Prostate gland (tissue), 2 donors: ENCODE results near the gene SEPTIN7. TPM values are rescaled to one million over a fixed set of nuclear protein-coding genes. Genes with fewer than 3 reads are reported as not detected.

Experiments used
- DNase-seq: peaks from one replicate; pipeline ENCODE4 v3.0.0-alpha.2; 2019; ENCODE audit warnings: low spot score
- H3K27ac ChIP-seq, 2 donors: fragments of 200-600 bp; sonication (generic); 2 replicates each; pipeline ENCODE4 v1.5.1; 2017 to 2019
- H3K27me3 ChIP-seq: fragments of 200-600 bp; sonication (generic); replicated peaks from 2 replicates; pipeline ENCODE4 v1.5.1; 2019; ENCODE audit not compliant: insufficient read depth
- H3K36me3 ChIP-seq, 2 donors: fragments of 200-600 bp; sonication (generic); 1 replicate in 1 of 2; 2 replicates in 1 of 2; pipeline versions ENCODE4 v1.5.1 to v1.8.1; 2017 to 2019
- H3K4me1 ChIP-seq: fragments of 200-600 bp; sonication (generic); replicated peaks from 2 replicates; pipeline ENCODE4 v1.5.1; 2019
- H3K4me3 ChIP-seq, 2 donors: fragments of 200-600 bp; sonication (generic); 2 replicates each; pipeline ENCODE4 v1.5.1; 2017 to 2019
- H3K9me3 ChIP-seq: fragments of 200-600 bp; sonication (generic); 2 replicates; pipeline ENCODE4 v1.5.1; 2017
- POLR2A ChIP-seq: fragments of 450-650 bp; IDR thresholded peaks from one replicate; pipeline ENCODE4 v1.6.1; 2016; ENCODE audit warnings: antibody characterized with exemption, mild to moderate bottlenecking
- POLR2AphosphoS5 ChIP-seq: sonication (generic); formaldehyde crosslinking; IDR thresholded peaks from one replicate; pipeline ENCODE4 v1.6.1; 2017; ENCODE audit warnings: antibody characterized with exemption
- WGBS: methylation state at CpG from one replicate; pipeline ENCODE4 v1.1.5; 2018; 5-methylcytosine and 5-hydroxymethylcytosine counted together
- intact Hi-C: fragments of 100-400 bp; cut with DNase I; formaldehyde crosslinking; loops from one replicate; pipeline ENCODE4 v1.14.2; 2022
- total RNA-seq, 2 donors: library from RNA; depleted of rRNA; stranded (reverse); fragments of >200 nt; gene quantifications; one replicate each; pipeline ENCODE4 v1.1.0, GENCODE V29; 2016
- TF ChIP-seq, protein P1 (sequence below), 4 experiments: fragments of 200-600 bp in 2 of 4; fragments of 450-650 bp in 2 of 4; sonication (generic) in 2 of 4; IDR thresholded peaks; 1 replicate in 3 of 4; 2 replicates in 1 of 4; pipeline ENCODE4 v1.5.1; 2016 to 2019; ENCODE audit warnings: antibody characterized with exemption in 4 of 4, mild to moderate bottlenecking in 2 of 4, moderate library complexity in 2 of 4

SEPTIN7 gene
- total RNA-seq, 2 donors from 2014 or later: 135 to 136 TPM

DNA sequence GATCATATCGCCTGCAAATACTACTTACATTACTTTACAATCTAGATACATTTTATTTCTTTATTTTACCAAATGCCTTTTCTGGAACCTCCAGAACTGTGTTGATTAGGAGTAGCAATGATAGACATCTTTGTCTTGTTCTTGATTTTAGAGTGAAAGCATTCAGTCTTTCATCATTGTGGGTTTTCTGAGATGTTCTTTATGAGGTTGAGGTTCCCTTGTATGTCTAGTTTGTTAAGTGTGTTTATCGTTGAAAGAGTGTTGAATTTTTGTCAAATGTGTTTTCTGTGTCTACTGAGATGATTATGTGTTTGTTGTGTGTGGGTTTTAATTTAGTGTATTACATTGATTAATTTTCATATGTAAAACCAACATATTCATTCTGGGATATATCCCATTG is 17.1 kb downstream of the SEPTIN7 start:
- H3K27ac ChIP-seq: no peak overlapping the region
- no peaks in the 10 kb centered on the region for H3K27me3 ChIP-seq
- intact Hi-C loops: no loop called here
- no peaks in the 10 kb centered on the region for H3K36me3 ChIP-seq
- 98% methylated on average over 2 of the region's 2 CpGs for WGBS
- DNase-seq: no peak
- H3K4me3 ChIP-seq: no peak overlapping the region
- TF ChIP-seq POLR2A (no peak), POLR2AphosphoS5 (no peak)
- TF ChIP-seq, protein P1, sequence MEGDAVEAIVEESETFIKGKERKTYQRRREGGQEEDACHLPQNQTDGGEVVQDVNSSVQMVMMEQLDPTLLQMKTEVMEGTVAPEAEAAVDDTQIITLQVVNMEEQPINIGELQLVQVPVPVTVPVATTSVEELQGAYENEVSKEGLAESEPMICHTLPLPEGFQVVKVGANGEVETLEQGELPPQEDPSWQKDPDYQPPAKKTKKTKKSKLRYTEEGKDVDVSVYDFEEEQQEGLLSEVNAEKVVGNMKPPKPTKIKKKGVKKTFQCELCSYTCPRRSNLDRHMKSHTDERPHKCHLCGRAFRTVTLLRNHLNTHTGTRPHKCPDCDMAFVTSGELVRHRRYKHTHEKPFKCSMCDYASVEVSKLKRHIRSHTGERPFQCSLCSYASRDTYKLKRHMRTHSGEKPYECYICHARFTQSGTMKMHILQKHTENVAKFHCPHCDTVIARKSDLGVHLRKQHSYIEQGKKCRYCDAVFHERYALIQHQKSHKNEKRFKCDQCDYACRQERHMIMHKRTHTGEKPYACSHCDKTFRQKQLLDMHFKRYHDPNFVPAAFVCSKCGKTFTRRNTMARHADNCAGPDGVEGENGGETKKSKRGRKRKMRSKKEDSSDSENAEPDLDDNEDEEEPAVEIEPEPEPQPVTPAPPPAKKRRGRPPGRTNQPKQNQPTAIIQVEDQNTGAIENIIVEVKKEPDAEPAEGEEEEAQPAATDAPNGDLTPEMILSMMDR (IDR thresholded peaks at IDR 0.05): no peak
- H3K4me1 ChIP-seq: no peaks in the 10 kb centered on the region
- no peaks in the 10 kb centered on the region for H3K9me3 ChIP-seq

DNA sequence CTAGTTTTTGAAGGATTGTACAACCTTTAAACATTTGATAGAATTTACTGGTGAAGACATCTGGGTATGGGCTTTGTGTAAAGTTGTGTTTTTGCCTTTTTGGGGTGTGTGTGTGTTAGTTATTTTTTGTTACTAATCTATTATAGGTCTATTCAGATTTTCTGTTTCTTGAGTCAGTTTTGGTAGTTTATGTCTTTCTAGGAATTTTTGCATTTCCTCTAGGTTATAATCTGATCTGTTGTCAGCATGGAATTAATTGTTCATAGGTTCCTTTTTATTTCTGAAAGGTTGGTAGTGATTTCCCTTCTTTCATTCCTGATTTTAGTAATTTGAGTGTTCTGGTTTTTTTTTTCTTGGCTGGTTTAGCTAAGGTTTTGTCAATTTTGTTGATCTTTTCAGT is 17.7 kb downstream of the SEPTIN7 start:
- Histone ChIP-seq H3K4me1 (no peaks in the 10 kb centered on the region), H3K36me3 (no peaks in the 10 kb centered on the region), H3K4me3 (no peak overlapping the region), H3K27me3 (no peaks in the 10 kb centered on the region), H3K9me3 (no peaks in the 10 kb centered on the region), H3K27ac (no peak overlapping the region)
- TF ChIP-seq POLR2A (no peak), POLR2AphosphoS5 (no peak)
- TF ChIP-seq, protein P1 (IDR thresholded peaks at IDR 0.05): no peak
- no peak for DNase-seq
- intact Hi-C loops: no loop called here

DNA sequence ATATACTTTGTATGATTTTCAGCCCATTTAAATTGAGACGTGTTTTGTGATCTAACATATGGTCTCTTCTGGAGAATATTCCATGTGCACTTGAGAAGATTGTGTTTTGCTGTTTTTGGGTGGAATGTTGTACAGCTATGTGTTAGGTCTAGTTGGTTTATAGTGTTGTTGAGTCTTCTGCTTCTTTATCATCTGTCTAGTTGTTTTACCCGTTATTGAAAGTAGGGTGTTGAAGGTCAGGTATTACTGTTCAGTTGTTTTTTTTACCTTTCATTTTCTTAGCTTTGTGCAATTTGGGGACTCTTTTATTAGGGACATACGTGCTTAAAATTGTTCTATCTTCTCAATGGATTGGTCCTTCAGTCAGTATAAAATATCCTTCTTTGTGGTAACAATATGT is 18.5 kb downstream of the SEPTIN7 start:
- H3K9me3 ChIP-seq: no peaks in the 10 kb centered on the region
- no peak for TF ChIP-seq POLR2A
- TF ChIP-seq POLR2AphosphoS5: no peak
- TF ChIP-seq, protein P1 (IDR thresholded peaks at IDR 0.05): no peak
- WGBS: 91% methylated on average over 3 of the region's 3 CpGs
- no peaks in the 10 kb centered on the region for H3K27me3 ChIP-seq
- H3K36me3 ChIP-seq: no peaks in the 10 kb centered on the region
- intact Hi-C loops: no loop called here
- DNase-seq: no peak
- no peak overlapping the region for H3K27ac ChIP-seq
- no peak overlapping the region for H3K4me3 ChIP-seq
- no peaks in the 10 kb centered on the region for H3K4me1 ChIP-seq

DNA sequence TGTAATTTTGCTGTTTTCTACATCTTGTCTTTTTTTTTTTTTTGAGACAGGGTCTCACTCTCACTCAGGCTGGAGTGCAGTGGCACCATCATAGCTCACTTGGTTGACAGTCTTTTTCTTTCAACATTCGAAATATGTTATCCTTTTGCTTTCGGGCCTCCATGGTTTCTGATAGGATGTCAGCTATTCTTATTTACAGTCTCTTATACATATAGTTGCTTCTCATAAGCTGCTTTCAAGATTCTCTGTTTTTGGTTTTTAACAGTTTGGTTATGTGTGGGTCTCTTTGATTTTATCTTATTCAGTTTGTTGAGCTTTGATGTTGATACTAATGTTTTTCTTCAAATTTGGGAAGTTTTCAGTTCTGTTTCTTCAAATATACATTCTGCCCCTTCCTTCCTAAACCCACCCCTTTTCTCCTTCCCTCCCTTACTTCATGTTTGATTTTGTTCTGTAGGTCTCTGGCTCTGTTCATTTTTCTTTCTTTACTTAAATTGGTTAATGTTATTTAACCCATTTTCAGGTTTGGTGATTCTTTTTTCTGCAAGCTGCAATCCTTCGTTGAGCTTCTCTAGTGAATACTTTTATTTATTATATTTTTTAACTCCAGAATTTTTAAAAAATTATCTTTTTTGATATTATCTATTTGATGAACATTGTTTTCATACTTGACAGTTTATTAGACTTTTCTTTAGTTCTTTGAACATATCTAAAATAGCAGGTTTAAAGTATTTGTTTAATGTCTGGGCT is 19.3 kb downstream of the SEPTIN7 start:
- no peak for TF ChIP-seq POLR2AphosphoS5
- TF ChIP-seq POLR2A: no peak
- TF ChIP-seq, protein P1 (IDR thresholded peaks at IDR 0.05): no peak

DNA sequence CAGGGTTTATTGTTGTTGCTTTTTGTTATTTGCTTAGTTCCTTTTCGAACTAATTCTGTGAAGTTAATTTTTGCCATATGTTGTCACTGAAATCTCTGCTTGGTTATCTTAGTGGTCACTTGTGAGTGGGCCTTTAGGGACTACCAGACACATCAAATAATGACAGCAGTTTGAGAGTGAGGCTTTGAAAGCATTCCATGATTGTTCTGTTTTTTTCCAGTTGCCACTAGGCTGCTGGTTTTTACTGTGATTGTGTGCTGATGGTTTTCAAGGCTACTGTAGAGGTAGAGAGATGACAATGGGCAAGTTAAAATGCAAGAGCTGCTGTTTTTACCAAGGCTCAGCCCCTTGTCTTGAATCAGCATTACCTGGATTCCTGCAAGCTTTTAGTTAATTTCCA is 20.0 kb downstream of the SEPTIN7 start:
- 100% methylated on average over 1 of the region's 1 CpG for WGBS
- DNase-seq: no peak
- intact Hi-C loops: no loop called here

More for the DNA sequence above, 19.3 kb downstream of the SEPTIN7 start:
- no peak for DNase-seq
- intact Hi-C loops: no loop called here
- Histone ChIP-seq H3K27me3 (no peaks in the 10 kb centered on the region), H3K36me3 (no peaks in the 10 kb centered on the region), H3K9me3 (no peaks in the 10 kb centered on the region), H3K4me3 (no peak overlapping the region), H3K27ac (no peak overlapping the region), H3K4me1 (no peaks in the 10 kb centered on the region)
- WGBS: 95% methylated on average over 3 of the region's 3 CpGs

More for the DNA sequence above, 20.0 kb downstream of the SEPTIN7 start:
- Histone ChIP-seq H3K36me3 (no peaks in the 10 kb centered on the region), H3K27me3 (no peaks in the 10 kb centered on the region), H3K9me3 (no peaks in the 10 kb centered on the region), H3K27ac (no peak overlapping the region), H3K4me3 (no peak overlapping the region), H3K4me1 (no peaks in the 10 kb centered on the region)
- TF ChIP-seq, protein P1 (IDR thresholded peaks at IDR 0.05): no peak
- TF ChIP-seq POLR2A (no peak), POLR2AphosphoS5 (no peak)
